C4-2B (cell line): ENCODE measurements around the gene C2CD2.
"Not testable (repeated sequence)": the region's sequence is repeated elsewhere in the genome, so short reads cannot be mapped to it uniquely, and the experiment has no call there.

Source experiments
- ZFX ChIP-seq: fragments of 450-650 bp; IDR thresholded peaks from 2 replicates; pipeline ENCODE4 v1.6.1; 2017
- TF ChIP-seq, protein P1 (sequence below): fragments of 450-650 bp; conservative IDR thresholded peaks from 2 replicates; pipeline ENCODE4 v1.5.1; 2017; ENCODE audit warnings: mild to moderate bottlenecking

DNA sequence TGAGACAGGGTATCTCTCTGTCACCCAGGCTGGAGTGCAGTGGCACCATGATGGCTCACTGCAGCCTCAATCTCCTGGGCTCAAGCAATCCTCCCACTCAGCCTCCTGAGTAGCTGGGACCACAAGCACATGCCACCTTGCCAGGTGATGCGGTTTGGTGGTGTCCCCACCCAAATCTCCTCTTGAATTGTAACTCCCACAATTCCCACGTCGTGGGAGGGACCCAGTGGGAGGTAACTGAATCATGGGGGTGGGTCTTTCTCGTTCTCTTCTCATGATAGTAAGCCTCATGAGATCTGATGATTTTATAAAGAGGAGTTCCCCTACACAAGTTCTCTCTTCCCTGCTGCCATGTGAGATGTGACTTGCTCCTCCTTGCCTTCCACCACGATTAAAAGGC lies 40.8 kb upstream of the C2CD2 start:
- TF ChIP-seq, protein P1, sequence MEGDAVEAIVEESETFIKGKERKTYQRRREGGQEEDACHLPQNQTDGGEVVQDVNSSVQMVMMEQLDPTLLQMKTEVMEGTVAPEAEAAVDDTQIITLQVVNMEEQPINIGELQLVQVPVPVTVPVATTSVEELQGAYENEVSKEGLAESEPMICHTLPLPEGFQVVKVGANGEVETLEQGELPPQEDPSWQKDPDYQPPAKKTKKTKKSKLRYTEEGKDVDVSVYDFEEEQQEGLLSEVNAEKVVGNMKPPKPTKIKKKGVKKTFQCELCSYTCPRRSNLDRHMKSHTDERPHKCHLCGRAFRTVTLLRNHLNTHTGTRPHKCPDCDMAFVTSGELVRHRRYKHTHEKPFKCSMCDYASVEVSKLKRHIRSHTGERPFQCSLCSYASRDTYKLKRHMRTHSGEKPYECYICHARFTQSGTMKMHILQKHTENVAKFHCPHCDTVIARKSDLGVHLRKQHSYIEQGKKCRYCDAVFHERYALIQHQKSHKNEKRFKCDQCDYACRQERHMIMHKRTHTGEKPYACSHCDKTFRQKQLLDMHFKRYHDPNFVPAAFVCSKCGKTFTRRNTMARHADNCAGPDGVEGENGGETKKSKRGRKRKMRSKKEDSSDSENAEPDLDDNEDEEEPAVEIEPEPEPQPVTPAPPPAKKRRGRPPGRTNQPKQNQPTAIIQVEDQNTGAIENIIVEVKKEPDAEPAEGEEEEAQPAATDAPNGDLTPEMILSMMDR, result not testable (repeated sequence)
- not testable (repeated sequence) for TF ChIP-seq ZFX
